SK-N-SH (cell line): ENCODE measurements around the gene MAP4K4. TPM values are rescaled to one million over a fixed set of nuclear protein-coding genes. Genes with fewer than 3 reads are reported as not detected.

ENCODE experiments used
- CTCF ChIA-PET: fragments of 300-600, 350-600 bp; formaldehyde crosslinking; extraction: SDS; loops from one replicate; lab custom pipeline; 2021; lab: Yijun Ruan, JAX
- POLR2A ChIA-PET: fragments of 350-600 bp; sonication (Branson Sonifier 250); formaldehyde crosslinking; extraction: SDS; loops from one replicate; lab custom pipeline; 2020; ENCODE audit warnings: antibody characterized with exemption, inconsistent platforms; lab: Yijun Ruan, JAX
- DNase-seq: peaks from one replicate; pipeline ENCODE4 v3.0.0; 2012
- H2AFZ ChIP-seq: fragments of 200-600 bp; sonication (generic); 2 replicates; pipeline ENCODE4 v1.8.1; 2016; ENCODE audit warnings: antibody characterized with exemption, mild to moderate bottlenecking, low read depth
- H3F3A ChIP-seq: fragments of 200-600 bp; sonication (generic); replicated peaks from 2 replicates; pipeline ENCODE3; 2016; ENCODE audit warnings: antibody characterized with exemption, mild to moderate bottlenecking; ENCODE audit not compliant: insufficient read depth
- H3K27ac ChIP-seq, 2 experiments: fragments of 200-500 bp in 1 of 2; fragments of 200-600 bp in 1 of 2; sonication (Bioruptor generic) in 1 of 2; sonication (generic), shearing (Covaris generic) in 1 of 2; 2 replicates each; pipeline versions ENCODE4 v1.5.1 to v1.6.1; 2014 to 2016; ENCODE audit warnings: low read depth in 2 of 2, inconsistent platforms in 1 of 2, low read length in 1 of 2, mild to moderate bottlenecking in 1 of 2, mixed read lengths in 1 of 2
- H3K27me3 ChIP-seq: fragments of 200-600 bp; sonication (generic), shearing (Covaris generic); 2 replicates; pipeline ENCODE4 v1.6.1; 2016; ENCODE audit warnings: mixed run types; ENCODE audit not compliant: insufficient read depth
- H3K36me3 ChIP-seq, 2 experiments: fragments of 200-500 bp in 1 of 2; fragments of 200-600 bp in 1 of 2; sonication (Bioruptor generic) in 1 of 2; sonication (generic) in 1 of 2; replicated peaks in 1 of 2; 2 replicates each; pipeline versions ENCODE3 to v1.5.1; 2014 to 2016; ENCODE audit warnings: low read length in 1 of 2, mild to moderate bottlenecking in 1 of 2; ENCODE audit not compliant: insufficient read depth in 2 of 2, control insufficient read depth in 1 of 2
- H3K4me1 ChIP-seq, 2 experiments: fragments of 200-500 bp in 1 of 2; fragments of 200-600 bp in 1 of 2; sonication (Bioruptor generic) in 1 of 2; sonication (generic), shearing (Covaris generic) in 1 of 2; 2 replicates each; pipeline versions ENCODE4 v1.5.1 to v1.6.1; 2014 to 2016; ENCODE audit warnings: low read depth in 1 of 2, low read length in 1 of 2, mixed run types in 1 of 2; ENCODE audit not compliant: insufficient read depth in 2 of 2, control insufficient read depth in 1 of 2
- H3K4me2 ChIP-seq: fragments of 200-600 bp; sonication (generic), shearing (Covaris generic); 2 replicates; pipeline ENCODE4 v1.6.1; 2017; ENCODE audit warnings: mixed run types
- H3K4me3 ChIP-seq, 2 experiments: fragments of 200-500 bp in 1 of 2; fragments of 200-600 bp in 1 of 2; sonication (Bioruptor generic) in 1 of 2; sonication (generic), shearing (Covaris generic) in 1 of 2; 2 replicates each; pipeline versions ENCODE4 v1.5.1 to v1.8.1; 2014 to 2016; ENCODE audit warnings: low read depth in 2 of 2, inconsistent platforms in 1 of 2, low read length in 1 of 2, mild to moderate bottlenecking in 1 of 2, mixed read lengths in 1 of 2, moderate library complexity in 1 of 2
- H3K79me2 ChIP-seq: fragments of 200-600 bp; sonication (generic); 2 replicates; pipeline ENCODE4 v1.8.1; 2017; ENCODE audit warnings: mild to moderate bottlenecking; ENCODE audit not compliant: insufficient read depth
- H3K9ac ChIP-seq: fragments of 200-600 bp; sonication (generic); 2 replicates; pipeline ENCODE4 v1.6.1; 2017; ENCODE audit warnings: mixed run types
- H3K9me2 ChIP-seq: fragments of 200-600 bp; sonication (generic); 2 replicates; pipeline ENCODE4 v1.6.1; 2017; ENCODE audit warnings: mixed run types
- H3K9me3 ChIP-seq: fragments of 200-600 bp; sonication (generic); 2 replicates; pipeline ENCODE4 v1.6.1; 2017; ENCODE audit warnings: mixed run types, mild to moderate bottlenecking, moderate library complexity
- H4K20me1 ChIP-seq: fragments of 200-600 bp; sonication (generic); 2 replicates; pipeline ENCODE4 v1.6.1; 2017; ENCODE audit warnings: mild to moderate bottlenecking, mixed run types; ENCODE audit not compliant: insufficient read depth
- EP300 ChIP-seq, 2 experiments: IDR thresholded peaks; 2 replicates each; pipeline versions ENCODE4 v1.4.0 to v1.6.1; 2012; ENCODE audit warnings: borderline replicate concordance in 1 of 2, low read depth in 1 of 2, low read length in 1 of 2
- FOSL2 ChIP-seq: IDR thresholded peaks from 2 replicates; pipeline ENCODE4 v1.4.0; 2012; ENCODE audit warnings: low read depth, mild to moderate bottlenecking, moderate library complexity, borderline replicate concordance
- GABPA ChIP-seq: IDR thresholded peaks from 2 replicates; pipeline ENCODE4 v1.4.0; 2012; ENCODE audit warnings: low read depth, mild to moderate bottlenecking
- GATA2 ChIP-seq: sonication (generic); formaldehyde crosslinking; IDR thresholded peaks from 2 replicates; pipeline ENCODE4 v1.5.0; 2020; ENCODE audit warnings: mild to moderate bottlenecking, missing genetic modification reagents
- MEF2A ChIP-seq: IDR thresholded peaks from 2 replicates; pipeline ENCODE4 v1.4.0; 2012; ENCODE audit warnings: low read depth, borderline replicate concordance
- MXI1 ChIP-seq: IDR thresholded peaks from 2 replicates; pipeline ENCODE4 v1.6.1; 2012; ENCODE audit warnings: mild to moderate bottlenecking, low read depth, low read length, improper control_type of control experiment
- NRF1 ChIP-seq: IDR thresholded peaks from 2 replicates; pipeline ENCODE4 v1.6.1; 2012; ENCODE audit warnings: low read depth, mild to moderate bottlenecking, low read length
- REST ChIP-seq: IDR thresholded peaks from 2 replicates; pipeline ENCODE4 v1.6.1; 2012; ENCODE audit warnings: mild to moderate bottlenecking, low read depth, low read length, moderate library complexity
- RFX5 ChIP-seq: IDR thresholded peaks from 2 replicates; pipeline ENCODE4 v1.6.1; 2012; ENCODE audit warnings: mild to moderate bottlenecking, improper control_type of control experiment, low read length
- USF1 ChIP-seq: IDR thresholded peaks from 2 replicates; pipeline ENCODE4 v1.4.0; 2012; ENCODE audit warnings: low read depth, borderline replicate concordance
- YY1 ChIP-seq: IDR thresholded peaks from 2 replicates; pipeline ENCODE4 v1.4.0; 2012; ENCODE audit warnings: low read depth, mild to moderate bottlenecking
- WGBS: methylation state at CpG from one replicate; pipeline ENCODE4 v1.1.6; 2017; ENCODE audit warnings: low lambda C conversion rate; 5-methylcytosine and 5-hydroxymethylcytosine counted together
- polyA plus RNA-seq, 3 experiments: library from polyadenylated mRNA; depleted of rRNA; stranded (reverse); fragments of >200 nt; gene quantifications; 2 replicates each; pipeline ENCODE4 v1.2.3, GENCODE V29; 2012
- TF ChIP-seq, protein P1 (sequence below): IDR thresholded peaks from 2 replicates; pipeline ENCODE4; 2012
- TF ChIP-seq, protein P2 (sequence below): fragments of 200-600 bp; sonication (generic); IDR thresholded peaks from 2 replicates; pipeline ENCODE4 v1.6.1; 2017; ENCODE audit warnings: antibody characterized with exemption, mild to moderate bottlenecking, moderate library complexity
- TF ChIP-seq, protein P3 (sequence below): IDR thresholded peaks from 2 replicates; pipeline ENCODE4 v1.4.0; 2012; ENCODE audit warnings: low read depth

MAP4K4 gene
- polyA plus RNA-seq, 1 of the 3 experiments (the other 2 are of a cell fraction): 72.9 TPM

DNA sequence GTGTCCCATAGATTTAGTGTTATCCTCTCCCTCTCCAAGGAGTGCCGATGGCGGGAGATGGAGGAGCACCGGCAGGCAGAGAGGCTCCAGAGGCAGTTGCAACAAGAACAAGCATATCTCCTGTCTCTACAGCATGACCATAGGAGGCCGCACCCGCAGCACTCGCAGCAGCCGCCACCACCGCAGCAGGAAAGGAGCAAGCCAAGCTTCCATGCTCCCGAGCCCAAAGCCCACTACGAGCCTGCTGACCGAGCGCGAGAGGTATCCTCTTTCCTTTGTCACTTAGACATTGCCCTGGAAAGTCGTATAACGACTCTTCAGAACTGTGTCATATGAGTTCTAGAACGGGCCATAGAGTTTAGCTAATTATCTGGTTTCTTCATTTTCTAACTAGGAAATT, 162.1 kb downstream of the MAP4K4 start:
- WGBS: 98% methylated on average over 16 of the region's 16 CpGs
- TF ChIP-seq RFX5 (no peak), USF1 (no peak), FOSL2 (no peak), GATA2 (CRISPR knock-in tag) (no peak), MXI1 (no peak), MEF2A (no peak), NRF1 (no peak), EP300 (IDR thresholded peaks at IDR 0.05; ENCODE audit: borderline replicate concordance in 1 of 2, low read depth in 1 of 2, low read length in 1 of 2) (no peak)
- TF ChIP-seq, protein P1, sequence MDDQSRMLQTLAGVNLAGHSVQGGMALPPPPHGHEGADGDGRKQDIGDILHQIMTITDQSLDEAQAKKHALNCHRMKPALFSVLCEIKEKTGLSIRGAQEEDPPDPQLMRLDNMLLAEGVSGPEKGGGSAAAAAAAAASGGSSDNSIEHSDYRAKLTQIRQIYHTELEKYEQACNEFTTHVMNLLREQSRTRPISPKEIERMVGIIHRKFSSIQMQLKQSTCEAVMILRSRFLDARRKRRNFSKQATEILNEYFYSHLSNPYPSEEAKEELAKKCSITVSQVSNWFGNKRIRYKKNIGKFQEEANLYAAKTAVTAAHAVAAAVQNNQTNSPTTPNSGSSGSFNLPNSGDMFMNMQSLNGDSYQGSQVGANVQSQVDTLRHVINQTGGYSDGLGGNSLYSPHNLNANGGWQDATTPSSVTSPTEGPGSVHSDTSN: no peak
- TF ChIP-seq, protein P2, sequence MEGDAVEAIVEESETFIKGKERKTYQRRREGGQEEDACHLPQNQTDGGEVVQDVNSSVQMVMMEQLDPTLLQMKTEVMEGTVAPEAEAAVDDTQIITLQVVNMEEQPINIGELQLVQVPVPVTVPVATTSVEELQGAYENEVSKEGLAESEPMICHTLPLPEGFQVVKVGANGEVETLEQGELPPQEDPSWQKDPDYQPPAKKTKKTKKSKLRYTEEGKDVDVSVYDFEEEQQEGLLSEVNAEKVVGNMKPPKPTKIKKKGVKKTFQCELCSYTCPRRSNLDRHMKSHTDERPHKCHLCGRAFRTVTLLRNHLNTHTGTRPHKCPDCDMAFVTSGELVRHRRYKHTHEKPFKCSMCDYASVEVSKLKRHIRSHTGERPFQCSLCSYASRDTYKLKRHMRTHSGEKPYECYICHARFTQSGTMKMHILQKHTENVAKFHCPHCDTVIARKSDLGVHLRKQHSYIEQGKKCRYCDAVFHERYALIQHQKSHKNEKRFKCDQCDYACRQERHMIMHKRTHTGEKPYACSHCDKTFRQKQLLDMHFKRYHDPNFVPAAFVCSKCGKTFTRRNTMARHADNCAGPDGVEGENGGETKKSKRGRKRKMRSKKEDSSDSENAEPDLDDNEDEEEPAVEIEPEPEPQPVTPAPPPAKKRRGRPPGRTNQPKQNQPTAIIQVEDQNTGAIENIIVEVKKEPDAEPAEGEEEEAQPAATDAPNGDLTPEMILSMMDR: no peak
- TF ChIP-seq, protein P3, sequence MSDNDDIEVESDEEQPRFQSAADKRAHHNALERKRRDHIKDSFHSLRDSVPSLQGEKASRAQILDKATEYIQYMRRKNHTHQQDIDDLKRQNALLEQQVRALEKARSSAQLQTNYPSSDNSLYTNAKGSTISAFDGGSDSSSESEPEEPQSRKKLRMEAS: no peak
- Histone ChIP-seq H3K4me2 (no peak overlapping the region), H3K27ac (no peak overlapping the region), H3K4me3 (no peak overlapping the region), H3K27me3 (no peaks in the 10 kb centered on the region), H3K9me2 (no peaks in the 10 kb centered on the region), H3K36me3 (peaks cover 75 to 88% of the 10 kb centered on the region in 2 experiments), H2AFZ (no peak overlapping the region), H3K9me3 (no peaks in the 10 kb centered on the region), H3K4me1 (no peaks in the 10 kb centered on the region; a peak in 1 of 4 replicates), H3F3A (no peaks in the 10 kb centered on the region), H3K9ac (no peak overlapping the region), H3K79me2 (peaks cover 55% of the 10 kb centered on the region), H4K20me1 (peaks cover 5% of the 10 kb centered on the region; the same call in 1 of the 2 replicates)
- POLR2A ChIA-PET: no interaction called here
- DNase-seq: no peak
- CTCF ChIA-PET: interaction anchor here (2.2 kb wide), 1 partner anchor 28 kb away, joined by 8 read pairs; no protein-coding TSS in a partner anchor

DNA sequence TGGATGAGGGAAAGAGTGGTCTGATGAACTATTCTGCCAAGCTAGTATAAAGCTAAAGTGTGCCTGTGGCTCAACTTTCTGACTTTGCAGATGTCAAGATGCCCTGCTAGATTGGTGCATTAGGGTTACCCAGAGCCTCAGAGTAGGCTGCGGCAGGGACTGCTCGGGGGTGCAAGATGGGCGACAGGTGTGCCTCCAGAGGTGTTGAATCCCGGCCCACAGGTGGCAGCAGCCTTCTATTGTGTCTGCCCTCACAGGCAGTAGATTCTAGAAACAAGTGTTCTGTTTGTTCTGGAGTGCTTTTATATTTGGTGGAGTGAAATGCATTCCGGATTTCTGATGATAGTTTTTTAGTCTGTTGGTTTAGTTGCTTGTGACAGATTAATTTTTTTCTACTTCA, 162.7 kb downstream of the MAP4K4 start:
- Histone ChIP-seq H3F3A (no peaks in the 10 kb centered on the region), H3K27me3 (no peaks in the 10 kb centered on the region), H3K9me3 (no peaks in the 10 kb centered on the region), H3K4me3 (no peak overlapping the region), H3K27ac (no peak overlapping the region), H4K20me1 (peaks cover 5% of the 10 kb centered on the region; the same call in 1 of the 2 replicates), H2AFZ (no peak overlapping the region), H3K9ac (no peak overlapping the region), H3K4me2 (no peak overlapping the region), H3K36me3 (peaks cover 77 to 88% of the 10 kb centered on the region in 2 experiments), H3K4me1 (no peaks in the 10 kb centered on the region; a peak in 1 of 4 replicates), H3K79me2 (peaks cover 50% of the 10 kb centered on the region; the same call in 1 of the 2 replicates), H3K9me2 (no peaks in the 10 kb centered on the region)
- WGBS: 88% methylated on average over 4 of the region's 5 CpGs
- ChIA-PET CTCF (interaction anchor here (1.0 kb wide), 1 partner anchor 441 kb away, joined by 3 read pairs; no protein-coding TSS in a partner anchor), POLR2A (no interaction called here)
- DNase-seq: no peak
- TF ChIP-seq YY1 (no peak), FOSL2 (no peak), GABPA (no peak), REST (no peak), RFX5 (no peak), EP300 (IDR thresholded peaks at IDR 0.05; ENCODE audit: borderline replicate concordance in 1 of 2, low read depth in 1 of 2, low read length in 1 of 2) (no peak), MEF2A (no peak), USF1 (no peak)
- TF ChIP-seq, protein P2: no peak
